Neuronal stem cell (in vitro differentiated cells): ENCODE data around the gene NR4A3.

Experiments used
- DNase-seq: peaks from one replicate; pipeline ENCODE4 v3.0.0-alpha.2; 2013; ENCODE audit warnings: low spot score
- H2AFZ ChIP-seq: one replicate; pipeline ENCODE4 v1.6.1; 2013; ENCODE audit warnings: mild to moderate bottlenecking, low read length, inconsistent platforms
- H2AK5ac ChIP-seq: 2 replicates; pipeline ENCODE4 v1.6.1; 2013; ENCODE audit warnings: low read depth, mild to moderate bottlenecking, inconsistent platforms, low read length, moderate library complexity, mixed read lengths
- H2BK120ac ChIP-seq: 2 replicates; pipeline ENCODE4 v1.6.1; 2013; ENCODE audit warnings: low read depth, mild to moderate bottlenecking, inconsistent platforms, low read length, moderate library complexity, mixed read lengths
- H2BK12ac ChIP-seq: one replicate; pipeline ENCODE4 v1.6.1; 2013; ENCODE audit warnings: low read length, inconsistent platforms
- H2BK15ac ChIP-seq: 2 replicates; pipeline ENCODE4 v1.6.1; 2013; ENCODE audit warnings: mild to moderate bottlenecking, low read length, inconsistent platforms, mixed read lengths
- H2BK5ac ChIP-seq: one replicate; pipeline ENCODE4 v1.6.1; 2013; ENCODE audit warnings: inconsistent platforms, mild to moderate bottlenecking, low read length, moderate library complexity
- H3K14ac ChIP-seq: one replicate; pipeline ENCODE4 v1.6.1; 2013; ENCODE audit warnings: low read length, inconsistent platforms
- H3K18ac ChIP-seq: 2 replicates; pipeline ENCODE4 v1.6.1; 2013; ENCODE audit warnings: low read length, inconsistent platforms
- H3K23ac ChIP-seq: 2 replicates; pipeline ENCODE4 v1.6.1; 2013; ENCODE audit warnings: low read depth, mild to moderate bottlenecking, mixed read lengths, low read length, inconsistent platforms; ENCODE audit not compliant: poor library complexity
- H3K27ac ChIP-seq: replicated peaks from 3 replicates; pipeline ENCODE4 v1.5.1; 2013; ENCODE audit warnings: low read length, inconsistent platforms
- H3K27me3 ChIP-seq, 3 experiments: 2 replicates each; pipeline ENCODE4 v1.6.1; 2013; ENCODE audit warnings: low read length in 3 of 3, mild to moderate bottlenecking in 2 of 3, inconsistent platforms in 1 of 3, low read depth in 1 of 3, mixed read lengths in 1 of 3, moderate library complexity in 1 of 3; ENCODE audit not compliant: control insufficient read depth in 3 of 3, insufficient read depth in 3 of 3
- H3K36me3 ChIP-seq, 2 donors: replicated peaks in 1 of 2; 2 replicates each; pipeline ENCODE4 v1.6.1; 2013; ENCODE audit warnings: low read length in 2 of 2; ENCODE audit not compliant: control insufficient read depth in 2 of 2, insufficient read depth in 2 of 2
- H3K4ac ChIP-seq: 2 replicates; pipeline ENCODE4 v1.6.1; 2013; ENCODE audit warnings: inconsistent platforms, mild to moderate bottlenecking, low read length, moderate library complexity
- H3K4me1 ChIP-seq, 2 donors: 1 replicate in 1 of 2; 2 replicates in 1 of 2; pipeline ENCODE4 v1.6.1; 2013; ENCODE audit warnings: low read length in 2 of 2, low read depth in 1 of 2; ENCODE audit not compliant: control insufficient read depth in 2 of 2, insufficient read depth in 1 of 2
- H3K4me2 ChIP-seq: one replicate; pipeline ENCODE4 v1.6.1; 2013; ENCODE audit warnings: mild to moderate bottlenecking, low read length, inconsistent platforms; ENCODE audit not compliant: insufficient read depth, poor library complexity, severe bottlenecking
- H3K4me3 ChIP-seq, 2 donors: 2 replicates each; pipeline ENCODE4 v1.5.1; 2013; ENCODE audit warnings: low read length in 2 of 2, mild to moderate bottlenecking in 2 of 2, inconsistent platforms in 1 of 2, moderate library complexity in 1 of 2
- H3K79me1 ChIP-seq: one replicate; pipeline ENCODE4 v1.6.1; 2013; ENCODE audit warnings: low read depth, mild to moderate bottlenecking, inconsistent platforms, low read length, moderate library complexity
- H3K9ac ChIP-seq: one replicate; pipeline ENCODE4 v1.6.1; 2013; ENCODE audit warnings: mild to moderate bottlenecking, low read depth, low read length, inconsistent platforms; ENCODE audit not compliant: poor library complexity
- H3K9me3 ChIP-seq, 2 donors: replicated peaks in 1 of 2; 2 replicates each; pipeline versions ENCODE3 to v1.6.1; 2013; ENCODE audit warnings: low read length in 2 of 2, mild to moderate bottlenecking in 2 of 2, inconsistent platforms in 1 of 2, low read depth in 1 of 2, mixed read lengths in 1 of 2, moderate library complexity in 1 of 2; ENCODE audit not compliant: control insufficient read depth in 2 of 2, insufficient read depth in 1 of 2
- H4K8ac ChIP-seq: one replicate; pipeline ENCODE4 v1.6.1; 2013; ENCODE audit warnings: low read depth, mild to moderate bottlenecking, inconsistent platforms, low read length, moderate library complexity
- H4K91ac ChIP-seq: one replicate; pipeline ENCODE4 v1.6.1; 2013; ENCODE audit warnings: low read length, low read depth, mild to moderate bottlenecking, inconsistent platforms; ENCODE audit not compliant: poor library complexity
- WGBS, 2 donors: extraction: QIAGEN DNeasy Blood & Tissue Kit; methylation state at CpG; one replicate each; pipeline ENCODE4 v1.1.7; 2013; ENCODE audit warnings: missing lambda C conversion rate in 2 of 2, mixed read lengths in 1 of 2; ENCODE audit not compliant: insufficient read length in 2 of 2, insufficient replicate concordance in 1 of 2; ENCODE audit errors: extremely low coverage in 2 of 2; 5-methylcytosine and 5-hydroxymethylcytosine counted together

NR4A3 gene

GRCh38 chr9:99840072-99840471 lies 18.4 kb downstream of the NR4A3 start:
- H3K36me3 ChIP-seq: peaks cover 0 to 4% of the 10 kb centered on the region in 2 donors
- no peak overlapping the region for H3K18ac ChIP-seq
- no peak overlapping the region for H2BK12ac ChIP-seq
- no peak overlapping the region for H3K27ac ChIP-seq
- no peaks in the 10 kb centered on the region for H3K9me3 ChIP-seq
- H3K4ac ChIP-seq: no peak overlapping the region
- H4K8ac ChIP-seq: no peak overlapping the region
- H3K23ac ChIP-seq: no peak overlapping the region
- WGBS, 2 donors: no CpG with 5 or more reads among the region's 1 CpG
- no peaks in the 10 kb centered on the region for H3K4me1 ChIP-seq
- H3K27me3 ChIP-seq: no peaks in the 10 kb centered on the region
- H2BK120ac ChIP-seq: no peak overlapping the region
- no peak overlapping the region for H3K9ac ChIP-seq
- no peak overlapping the region for H4K91ac ChIP-seq
- no peak overlapping the region for H2BK5ac ChIP-seq
- DNase-seq: no peak
- H2BK15ac ChIP-seq: no peak overlapping the region
- H2AFZ ChIP-seq: no peak overlapping the region
- H3K14ac ChIP-seq: no peak overlapping the region
- peak overlapping the region in 1 of 2 donors; percentile 61 for H3K4me3 ChIP-seq
- no peak overlapping the region for H2AK5ac ChIP-seq
- no peak overlapping the region for H3K4me2 ChIP-seq
- H3K79me1 ChIP-seq: no peaks in the 10 kb centered on the region

DNA sequence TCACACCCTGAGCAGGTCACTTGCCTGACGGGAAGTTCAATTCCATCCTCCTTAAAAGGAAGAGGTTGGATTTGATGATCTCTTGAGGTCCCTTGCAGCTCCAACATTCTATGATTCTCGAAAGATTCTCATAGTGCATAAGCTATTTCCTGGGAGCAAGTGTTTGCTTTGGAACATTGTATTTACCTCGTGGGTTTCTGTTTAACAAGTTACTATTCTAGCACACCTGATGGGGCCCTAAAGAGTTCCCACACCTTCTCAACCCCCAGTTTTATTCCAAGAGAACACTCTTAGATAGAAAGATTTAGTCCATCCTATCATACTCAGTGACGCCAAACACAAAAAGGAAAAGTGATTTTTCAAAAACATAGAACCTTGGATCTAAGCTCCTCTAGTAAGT lies 23.4 kb downstream of the NR4A3 start:
- H2AK5ac ChIP-seq: no peak overlapping the region

DNA sequence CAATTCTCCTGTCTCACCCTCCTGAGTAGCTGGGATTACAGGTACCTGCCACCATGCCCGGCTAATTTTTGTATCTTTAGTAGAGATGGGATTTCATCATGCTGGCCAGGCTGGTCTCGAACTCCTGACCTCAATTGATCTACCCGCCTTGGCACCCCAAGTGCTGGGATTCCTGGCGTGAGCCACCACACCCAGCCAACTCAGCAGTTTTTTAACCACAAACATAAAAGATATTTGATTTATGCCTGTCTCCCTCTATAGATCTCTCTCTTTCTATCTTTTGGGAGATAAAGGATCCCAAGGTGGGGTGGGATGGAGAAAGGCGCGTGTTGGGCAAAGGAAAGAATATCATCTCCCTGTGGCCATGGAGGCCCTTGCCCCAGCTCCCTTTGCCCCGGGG lies 26.8 kb downstream of the NR4A3 start:
- no peak overlapping the region for H2AK5ac ChIP-seq
- H3K9ac ChIP-seq: no peak overlapping the region
- H2BK15ac ChIP-seq: no peak overlapping the region
- no peak overlapping the region for H3K23ac ChIP-seq
- H2AFZ ChIP-seq: no peak overlapping the region
- H3K4me1 ChIP-seq: no peaks in the 10 kb centered on the region
- H2BK120ac ChIP-seq: no peak overlapping the region
- no peaks in the 10 kb centered on the region for H3K79me1 ChIP-seq
- no peak overlapping the region for H4K8ac ChIP-seq
- H3K27ac ChIP-seq: no peak overlapping the region
- no peaks in the 10 kb centered on the region for H3K9me3 ChIP-seq
- H3K36me3 ChIP-seq: peaks cover 0 to 22% of the 10 kb centered on the region in 2 donors
- H3K27me3 ChIP-seq: no peaks in the 10 kb centered on the region
- no peak overlapping the region for H4K91ac ChIP-seq
- H3K14ac ChIP-seq: no peak overlapping the region
- H2BK12ac ChIP-seq: no peak overlapping the region
- H2BK5ac ChIP-seq: no peak overlapping the region
- no peak overlapping the region for H3K4ac ChIP-seq
- no peak overlapping the region for H3K4me3 ChIP-seq
- H3K4me2 ChIP-seq: no peak overlapping the region
- H3K18ac ChIP-seq: no peak overlapping the region
- DNase-seq: no peak
- WGBS, 2 donors: no CpG with 5 or more reads among the region's 7 CpGs

More for the DNA sequence above, 23.4 kb downstream of the NR4A3 start:
- H4K8ac ChIP-seq: no peak overlapping the region
- H3K9ac ChIP-seq: no peak overlapping the region
- H3K4me2 ChIP-seq: no peak overlapping the region
- no peaks in the 10 kb centered on the region for H3K27me3 ChIP-seq
- no CpG with 5 or more reads among the region's 4 CpGs for WGBS, 2 donors
- H3K14ac ChIP-seq: no peak overlapping the region
- H3K23ac ChIP-seq: no peak overlapping the region
- H3K18ac ChIP-seq: no peak overlapping the region
- no peaks in the 10 kb centered on the region for H3K79me1 ChIP-seq
- peaks cover 0 to 24% of the 10 kb centered on the region in 2 donors for H3K36me3 ChIP-seq
- no peaks in the 10 kb centered on the region for H3K4me1 ChIP-seq
- no peak overlapping the region for H2BK15ac ChIP-seq
- no peak overlapping the region for H3K27ac ChIP-seq
- H2BK5ac ChIP-seq: no peak overlapping the region
- H2BK120ac ChIP-seq: no peak overlapping the region
- H2AFZ ChIP-seq: no peak overlapping the region
- no peak overlapping the region for H4K91ac ChIP-seq
- no peak overlapping the region for H3K4me3 ChIP-seq
- H2BK12ac ChIP-seq: no peak overlapping the region
- no peak overlapping the region for H3K4ac ChIP-seq
- DNase-seq: no peak
- no peaks in the 10 kb centered on the region for H3K9me3 ChIP-seq

DNA sequence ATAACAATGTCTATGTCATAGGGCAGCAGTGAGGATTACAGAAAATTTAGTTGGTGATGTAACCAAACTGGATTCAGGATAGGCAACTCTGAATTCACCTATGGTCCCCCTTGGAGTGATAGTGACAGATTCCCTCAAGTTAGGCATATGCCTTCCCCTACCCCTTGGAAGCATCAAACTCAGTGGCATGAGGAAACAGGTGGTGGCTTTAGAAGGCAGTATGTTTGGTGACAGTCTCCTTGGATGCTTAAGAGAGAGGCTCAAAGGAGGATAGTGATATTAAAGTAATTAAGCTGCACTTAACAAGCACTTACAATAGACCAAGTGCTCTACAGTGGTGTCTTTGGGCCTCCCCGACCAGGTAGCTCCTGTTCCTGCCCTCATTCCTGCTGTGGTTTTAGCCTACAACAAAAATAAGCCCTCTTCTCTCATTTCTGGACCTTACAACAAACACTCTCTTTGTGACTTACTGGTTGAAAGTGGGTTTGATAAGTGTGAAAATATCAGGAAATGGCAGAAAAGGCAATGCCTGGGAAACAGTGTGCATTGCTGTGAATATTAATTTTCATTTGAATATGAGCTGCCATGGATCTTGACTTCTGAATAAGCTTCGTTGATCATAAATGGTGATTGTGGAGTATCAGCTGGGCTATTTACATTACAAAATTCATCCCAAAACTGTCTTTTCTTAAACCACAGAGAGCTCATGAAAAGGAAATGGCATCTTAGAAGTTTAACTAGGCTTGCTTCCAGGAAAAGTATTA lies 29.2 kb downstream of the NR4A3 start:
- Histone ChIP-seq H3K4me1 (no peaks in the 10 kb centered on the region), H2BK120ac (no peak overlapping the region), H3K18ac (no peak overlapping the region), H2AK5ac (no peak overlapping the region), H2BK15ac (no peak overlapping the region), H2AFZ (no peak overlapping the region), H2BK12ac (no peak overlapping the region), H3K4me2 (no peak overlapping the region), H3K4ac (no peak overlapping the region), H3K9me3 (no peaks in the 10 kb centered on the region), H4K8ac (no peak overlapping the region), H3K27ac (no peak overlapping the region), H3K36me3 (peaks cover 0 to 12% of the 10 kb centered on the region in 2 donors), H3K79me1 (no peaks in the 10 kb centered on the region), H3K23ac (no peak overlapping the region), H3K4me3 (no peak overlapping the region), H3K14ac (no peak overlapping the region), H2BK5ac (no peak overlapping the region), H4K91ac (no peak overlapping the region), H3K9ac (no peak overlapping the region), H3K27me3 (no peaks in the 10 kb centered on the region)
- WGBS, 2 donors: no CpG with 5 or more reads among the region's 2 CpGs
- DNase-seq: no peak
